WTC11 (cell line): ENCODE results near the gene RAB10. TPM values are rescaled to one million over a fixed set of nuclear protein-coding genes. Genes with fewer than 3 reads are reported as not detected.

Source experiments
- ATAC-seq: fragments of 200-7000 bp; cut with Tn5 transposase; 2 replicates; pipeline ENCODE4 v1.10.0; 2021; ENCODE audit warnings: mild to moderate bottlenecking, moderate library complexity
- CTCF ChIA-PET: fragments of 300-600 bp; sonication (Branson Sonifier 250); formaldehyde crosslinking; loops from one replicate; lab custom pipeline; 2021; ENCODE audit warnings: antibody characterized with exemption; lab: Charles Lee
- POLR2A ChIA-PET: fragments of 350-600 bp; sonication (Branson Sonifier 250); formaldehyde crosslinking; loops from one replicate; lab custom pipeline; 2021; ENCODE audit warnings: antibody characterized with exemption; lab: Charles Lee
- DNase-seq: peaks from one replicate; pipeline ENCODE4 v3.0.0; 2021; ENCODE audit warnings: low spot score
- H3K27ac Mint-ChIP-seq: 2 replicates; pipeline ENCODE4 v1.8.0; 2021; ENCODE audit warnings: mixed read lengths
- H3K27me3 Mint-ChIP-seq: 2 replicates; pipeline ENCODE4 v1.8.0; 2021; ENCODE audit warnings: low read depth, mild to moderate bottlenecking, moderate library complexity, mixed read lengths
- H3K36me3 Mint-ChIP-seq: 2 replicates; pipeline ENCODE4 v1.8.0; 2021; ENCODE audit warnings: mixed read lengths
- H3K4me1 Mint-ChIP-seq: 2 replicates; pipeline ENCODE4 v1.8.0; 2022; ENCODE audit warnings: mixed read lengths
- H3K4me3 Mint-ChIP-seq: 2 replicates; pipeline ENCODE4 v1.8.0; 2021; ENCODE audit warnings: mild to moderate bottlenecking, moderate library complexity, mixed read lengths
- H3K9me3 Mint-ChIP-seq: 2 replicates; pipeline ENCODE4 v1.8.0; 2021; ENCODE audit warnings: mixed read lengths
- AR ChIP-seq: fragments of 250-450 bp; sonication (Bioruptor Pico); IDR thresholded peaks from 2 replicates; pipeline ENCODE4 v1.9.0; 2021; ENCODE audit warnings: mild to moderate bottlenecking
- ERG ChIP-seq: fragments of 250-450 bp; sonication (Bioruptor Pico); IDR thresholded peaks from 2 replicates; pipeline ENCODE4 v1.8.0; 2021; ENCODE audit warnings: mild to moderate bottlenecking
- FOXK1 ChIP-seq: sonication (generic); formaldehyde crosslinking; IDR thresholded peaks from 2 replicates; pipeline ENCODE4 v1.8.0; 2022; ENCODE audit warnings: mild to moderate bottlenecking, moderate library complexity, missing genetic modification reagents
- NR3C1 ChIP-seq: sonication (generic); formaldehyde crosslinking; conservative IDR thresholded peaks from 2 replicates; pipeline ENCODE4 v1.8.1; 2023; ENCODE audit warnings: low read depth, mild to moderate bottlenecking, missing genetic modification reagents
- SMAD4 ChIP-seq: sonication (generic); formaldehyde crosslinking; IDR thresholded peaks from 2 replicates; pipeline ENCODE4 v1.8.0; 2022; ENCODE audit warnings: mild to moderate bottlenecking, missing genetic modification reagents
- total RNA-seq: library from RNA; stranded (reverse); gene quantifications from 3 replicates; pipeline ENCODE4 v1.2.3, GENCODE V29; 2021
- TF ChIP-seq, protein P1 (sequence below): fragments of 250-450 bp; sonication (Bioruptor Pico); IDR thresholded peaks from 2 replicates; pipeline ENCODE4 v1.9.0; 2021; ENCODE audit warnings: mild to moderate bottlenecking, borderline replicate concordance
- TF ChIP-seq, protein P2 (sequence below): sonication (generic); formaldehyde crosslinking; IDR thresholded peaks from 2 replicates; pipeline ENCODE4 v1.8.0; 2022; ENCODE audit warnings: missing genetic modification reagents

Gene RAB10
- total RNA-seq, 1 experiment from 2014 or later: 127 TPM

DNA sequence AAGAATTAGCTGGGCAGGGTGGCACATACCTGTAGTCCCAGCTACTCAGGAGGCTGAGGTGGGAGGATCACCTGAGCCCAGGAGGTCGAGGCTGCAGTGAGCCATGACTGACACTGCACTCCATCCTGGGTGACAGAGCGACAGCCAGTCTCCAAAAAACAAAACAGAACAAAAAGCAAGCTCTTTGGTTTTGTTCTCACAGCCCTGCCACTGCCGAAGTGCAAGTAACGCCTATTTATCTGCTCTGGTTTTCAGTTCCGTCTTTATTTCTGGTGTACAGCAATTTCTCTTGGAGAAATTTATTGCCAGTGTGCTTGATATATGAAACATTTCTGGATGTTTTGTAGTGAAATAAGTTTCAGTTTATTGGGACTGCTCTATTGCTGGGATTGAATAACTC lies 61.9 kb downstream of the RAB10 start:
- H3K27me3 Mint-ChIP-seq: no peaks in the 10 kb centered on the region
- TF ChIP-seq, protein P1, sequence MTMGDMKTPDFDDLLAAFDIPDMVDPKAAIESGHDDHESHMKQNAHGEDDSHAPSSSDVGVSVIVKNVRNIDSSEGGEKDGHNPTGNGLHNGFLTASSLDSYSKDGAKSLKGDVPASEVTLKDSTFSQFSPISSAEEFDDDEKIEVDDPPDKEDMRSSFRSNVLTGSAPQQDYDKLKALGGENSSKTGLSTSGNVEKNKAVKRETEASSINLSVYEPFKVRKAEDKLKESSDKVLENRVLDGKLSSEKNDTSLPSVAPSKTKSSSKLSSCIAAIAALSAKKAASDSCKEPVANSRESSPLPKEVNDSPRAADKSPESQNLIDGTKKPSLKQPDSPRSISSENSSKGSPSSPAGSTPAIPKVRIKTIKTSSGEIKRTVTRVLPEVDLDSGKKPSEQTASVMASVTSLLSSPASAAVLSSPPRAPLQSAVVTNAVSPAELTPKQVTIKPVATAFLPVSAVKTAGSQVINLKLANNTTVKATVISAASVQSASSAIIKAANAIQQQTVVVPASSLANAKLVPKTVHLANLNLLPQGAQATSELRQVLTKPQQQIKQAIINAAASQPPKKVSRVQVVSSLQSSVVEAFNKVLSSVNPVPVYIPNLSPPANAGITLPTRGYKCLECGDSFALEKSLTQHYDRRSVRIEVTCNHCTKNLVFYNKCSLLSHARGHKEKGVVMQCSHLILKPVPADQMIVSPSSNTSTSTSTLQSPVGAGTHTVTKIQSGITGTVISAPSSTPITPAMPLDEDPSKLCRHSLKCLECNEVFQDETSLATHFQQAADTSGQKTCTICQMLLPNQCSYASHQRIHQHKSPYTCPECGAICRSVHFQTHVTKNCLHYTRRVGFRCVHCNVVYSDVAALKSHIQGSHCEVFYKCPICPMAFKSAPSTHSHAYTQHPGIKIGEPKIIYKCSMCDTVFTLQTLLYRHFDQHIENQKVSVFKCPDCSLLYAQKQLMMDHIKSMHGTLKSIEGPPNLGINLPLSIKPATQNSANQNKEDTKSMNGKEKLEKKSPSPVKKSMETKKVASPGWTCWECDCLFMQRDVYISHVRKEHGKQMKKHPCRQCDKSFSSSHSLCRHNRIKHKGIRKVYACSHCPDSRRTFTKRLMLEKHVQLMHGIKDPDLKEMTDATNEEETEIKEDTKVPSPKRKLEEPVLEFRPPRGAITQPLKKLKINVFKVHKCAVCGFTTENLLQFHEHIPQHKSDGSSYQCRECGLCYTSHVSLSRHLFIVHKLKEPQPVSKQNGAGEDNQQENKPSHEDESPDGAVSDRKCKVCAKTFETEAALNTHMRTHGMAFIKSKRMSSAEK (CRISPR knock-in tag): no peak
- TF ChIP-seq, all 79 proteins: peak for 0
- ChIA-PET POLR2A (interaction anchor here (1.3 kb wide), 1 partner anchor 113 kb away, joined by 4 read pairs; the partner anchor contains the start of gene KIF3C), CTCF (no interaction called here)
- no peak overlapping the region for H3K4me3 Mint-ChIP-seq
- no peak for ATAC-seq
- H3K36me3 Mint-ChIP-seq: peaks cover 16% of the 10 kb centered on the region
- no peaks in the 10 kb centered on the region for H3K9me3 Mint-ChIP-seq
- H3K4me1 Mint-ChIP-seq: peaks cover 25% of the 10 kb centered on the region
- H3K27ac Mint-ChIP-seq: no peak overlapping the region
- no peak for DNase-seq

DNA sequence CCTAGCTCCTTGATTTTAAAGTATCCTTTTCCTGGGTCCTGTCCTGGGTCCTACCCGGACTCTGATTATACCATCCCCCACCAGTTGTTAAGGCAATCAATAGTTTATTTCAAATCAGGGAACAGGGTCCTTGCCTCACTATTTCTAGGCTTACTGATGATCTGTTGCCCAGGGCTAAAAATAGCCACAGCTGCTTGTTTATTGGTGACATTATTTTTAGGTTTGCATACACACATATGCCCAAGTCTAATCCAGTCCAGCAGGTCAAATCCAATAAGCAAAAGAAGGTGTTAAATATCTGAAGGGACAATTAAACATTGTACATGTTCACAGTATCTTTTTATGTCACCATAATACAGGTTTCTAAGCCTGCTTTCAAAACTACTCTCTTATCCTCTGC lies 66.0 kb downstream of the RAB10 start:
- DNase-seq: no peak
- no peak for ATAC-seq
- peaks cover 18% of the 10 kb centered on the region for H3K9me3 Mint-ChIP-seq
- no peak for TF ChIP-seq FOXK1 (CRISPR knock-in tag)
- TF ChIP-seq, protein P2, sequence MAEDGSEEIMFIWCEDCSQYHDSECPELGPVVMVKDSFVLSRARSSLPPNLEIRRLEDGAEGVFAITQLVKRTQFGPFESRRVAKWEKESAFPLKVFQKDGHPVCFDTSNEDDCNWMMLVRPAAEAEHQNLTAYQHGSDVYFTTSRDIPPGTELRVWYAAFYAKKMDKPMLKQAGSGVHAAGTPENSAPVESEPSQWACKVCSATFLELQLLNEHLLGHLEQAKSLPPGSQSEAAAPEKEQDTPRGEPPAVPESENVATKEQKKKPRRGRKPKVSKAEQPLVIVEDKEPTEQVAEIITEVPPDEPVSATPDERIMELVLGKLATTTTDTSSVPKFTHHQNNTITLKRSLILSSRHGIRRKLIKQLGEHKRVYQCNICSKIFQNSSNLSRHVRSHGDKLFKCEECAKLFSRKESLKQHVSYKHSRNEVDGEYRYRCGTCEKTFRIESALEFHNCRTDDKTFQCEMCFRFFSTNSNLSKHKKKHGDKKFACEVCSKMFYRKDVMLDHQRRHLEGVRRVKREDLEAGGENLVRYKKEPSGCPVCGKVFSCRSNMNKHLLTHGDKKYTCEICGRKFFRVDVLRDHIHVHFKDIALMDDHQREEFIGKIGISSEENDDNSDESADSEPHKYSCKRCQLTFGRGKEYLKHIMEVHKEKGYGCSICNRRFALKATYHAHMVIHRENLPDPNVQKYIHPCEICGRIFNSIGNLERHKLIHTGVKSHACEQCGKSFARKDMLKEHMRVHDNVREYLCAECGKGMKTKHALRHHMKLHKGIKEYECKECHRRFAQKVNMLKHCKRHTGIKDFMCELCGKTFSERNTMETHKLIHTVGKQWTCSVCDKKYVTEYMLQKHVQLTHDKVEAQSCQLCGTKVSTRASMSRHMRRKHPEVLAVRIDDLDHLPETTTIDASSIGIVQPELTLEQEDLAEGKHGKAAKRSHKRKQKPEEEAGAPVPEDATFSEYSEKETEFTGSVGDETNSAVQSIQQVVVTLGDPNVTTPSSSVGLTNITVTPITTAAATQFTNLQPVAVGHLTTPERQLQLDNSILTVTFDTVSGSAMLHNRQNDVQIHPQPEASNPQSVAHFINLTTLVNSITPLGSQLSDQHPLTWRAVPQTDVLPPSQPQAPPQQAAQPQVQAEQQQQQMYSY: no peak
- TF ChIP-seq SMAD4 (CRISPR knock-in tag): no peak
- TF ChIP-seq AR (CRISPR knock-in tag): no peak
- no peak for TF ChIP-seq ERG (CRISPR knock-in tag)
- no peak overlapping the region for H3K4me3 Mint-ChIP-seq
- H3K27ac Mint-ChIP-seq: peak overlapping the region; percentile 47
- CTCF ChIA-PET: interaction anchor here (0.5 to 3.8 kb wide), 3 partner anchors 12 to 108 kb away, joined by 3 to 17 read pairs (median 5); no protein-coding TSS in a partner anchor
- peaks cover 48% of the 10 kb centered on the region for H3K36me3 Mint-ChIP-seq
- peaks cover 18% of the 10 kb centered on the region for H3K4me1 Mint-ChIP-seq
- H3K27me3 Mint-ChIP-seq: no peaks in the 10 kb centered on the region
- POLR2A ChIA-PET: no interaction called here

DNA sequence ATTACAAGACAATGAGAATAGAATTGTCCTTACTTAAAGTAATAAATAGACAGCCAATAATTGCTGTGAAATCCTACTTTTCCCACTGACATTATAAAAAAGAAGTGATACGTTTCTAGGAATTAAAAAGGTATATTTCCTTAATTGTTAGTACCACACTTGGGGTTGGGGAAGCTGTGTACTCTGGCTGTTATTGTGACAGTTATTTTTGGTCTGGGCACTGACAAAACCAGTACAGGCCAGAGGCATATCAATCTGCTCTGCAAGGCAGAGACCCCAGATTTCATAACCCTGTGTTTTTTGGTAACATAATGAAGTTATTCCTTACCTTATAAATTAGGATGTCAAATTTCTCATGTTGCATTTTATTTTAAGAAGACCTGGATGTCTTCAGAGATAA lies 66.5 kb downstream of the RAB10 start:
- no peaks in the 10 kb centered on the region for H3K27me3 Mint-ChIP-seq
- H3K36me3 Mint-ChIP-seq: peaks cover 50% of the 10 kb centered on the region
- ChIA-PET POLR2A (no interaction called here), CTCF (interaction anchor here (0.5 to 3.8 kb wide), 2 partner anchors 12 to 64 kb away, joined by 3 to 17 read pairs; no protein-coding TSS in a partner anchor)
- H3K27ac Mint-ChIP-seq: no peak overlapping the region
- H3K4me3 Mint-ChIP-seq: no peak overlapping the region
- ATAC-seq: no peak
- DNase-seq: no peak
- TF ChIP-seq AR (CRISPR knock-in tag) (no peak), NR3C1 (no peak)
- peaks cover 18% of the 10 kb centered on the region for H3K4me1 Mint-ChIP-seq
- peaks cover 18% of the 10 kb centered on the region for H3K9me3 Mint-ChIP-seq
